Ectodermal cell (in vitro differentiated cells): ENCODE data around the gene LENG8.
"Not testable (repeated sequence)": the region's sequence is repeated elsewhere in the genome, so short reads cannot be mapped to it uniquely, and the experiment has no call there.

ENCODE experiments used
- H3K27ac ChIP-seq: 2 replicates; pipeline ENCODE4 v1.7.0; 2013; ENCODE audit warnings: mild to moderate bottlenecking, low read depth, low read length; ENCODE audit not compliant: insufficient read depth, poor library complexity, severe bottlenecking
- H3K27me3 ChIP-seq: 2 replicates; pipeline ENCODE4 v1.7.0; 2013; ENCODE audit warnings: mild to moderate bottlenecking, low read length; ENCODE audit not compliant: insufficient read depth, control insufficient read depth, poor library complexity, severe bottlenecking
- H3K36me3 ChIP-seq: one replicate; pipeline ENCODE4 v1.7.0; 2013; ENCODE audit warnings: low read length; ENCODE audit not compliant: control insufficient read depth, insufficient read depth
- H3K4me1 ChIP-seq: one replicate; pipeline ENCODE4 v1.7.0; 2013; ENCODE audit warnings: low read length; ENCODE audit not compliant: control insufficient read depth, insufficient read depth
- H3K4me3 ChIP-seq: 2 replicates; pipeline ENCODE4 v1.7.0; 2013; ENCODE audit warnings: low read depth, low read length, control low read depth; ENCODE audit not compliant: insufficient read depth
- H3K9me3 ChIP-seq: 2 replicates; pipeline ENCODE4 v1.7.0; 2013; ENCODE audit warnings: mild to moderate bottlenecking, low read length, moderate library complexity; ENCODE audit not compliant: control insufficient read depth
- WGBS, 2 experiments: methylation state at CpG; one replicate each; pipeline ENCODE4 v1.1.7; 2013; ENCODE audit warnings: missing lambda C conversion rate in 2 of 2; 5-methylcytosine and 5-hydroxymethylcytosine counted together

Gene LENG8

GRCh38 chr19:54498451-54498772 is 49.4 kb downstream of the LENG8 start:
- not testable (repeated sequence) for H3K27me3 ChIP-seq, H3K27ac ChIP-seq, H3K4me3 ChIP-seq, H3K36me3 ChIP-seq, H3K4me1 ChIP-seq, H3K9me3 ChIP-seq
- 73 to 75% methylated on average over 7 to 8 of the region's 9 CpGs for whole genome bisulfite sequencing, 2 experiments

- WGBS, 2 experiments: 72 to 77% methylated on average over 14 of the region's 14 CpGs
- Histone ChIP-seq H3K27ac (no peak within 1 kb of the TSS), H3K9me3 (peaks cover 6% of the 10 kb centered on the region)
These were observed 53.6 kb downstream of the LENG8 start, which contains the start of gene LAIR2 for GRCh38 chr19:54502518-54503048. Gene LAIR2, plus strand, starts transcription at chr19:54502831. Its CDS starts 88 bp downstream, at chr19:54502919.

GRCh38 chr19:54505542-54505941 is 56.5 kb downstream of the LENG8 start:
- not testable (repeated sequence) for H3K9me3 ChIP-seq, H3K4me1 ChIP-seq

More at GRCh38 chr19:54502518-54503048, 53.6 kb downstream of the LENG8 start, which contains the start of gene LAIR2:
- no peak within 1 kb of the TSS for H3K4me3 ChIP-seq
- H3K36me3 ChIP-seq: no peaks in the 10 kb centered on the region
- no peaks in the 10 kb centered on the region for H3K27me3 ChIP-seq
- H3K4me1 ChIP-seq: no peaks in the 10 kb centered on the region

GRCh38 chr19:54506079-54506478 is 57.1 kb downstream of the LENG8 start:
- Histone ChIP-seq H3K36me3 (no peaks in the 10 kb centered on the region), H3K9me3 (peaks cover 6% of the 10 kb centered on the region), H3K4me1 (no peaks in the 10 kb centered on the region), H3K27me3 (no peaks in the 10 kb centered on the region), H3K4me3 (no peak overlapping the region), H3K27ac (no peak overlapping the region)
- 68 to 69% methylated on average over 9 to 10 of the region's 10 CpGs for WGBS, 2 experiments

More at GRCh38 chr19:54505542-54505941, 56.5 kb downstream of the LENG8 start:
- not testable (repeated sequence) for H3K36me3 ChIP-seq, H3K27me3 ChIP-seq, H3K4me3 ChIP-seq, H3K27ac ChIP-seq
- WGBS, 2 experiments: 81 to 92% methylated on average over 3 to 4 of the region's 4 CpGs

GRCh38 chr19:54507038-54507717 is 58.2 kb downstream of the LENG8 start:
- not testable (repeated sequence) for H3K27me3 ChIP-seq, H3K4me1 ChIP-seq, H3K9me3 ChIP-seq, H3K4me3 ChIP-seq, H3K27ac ChIP-seq, H3K36me3 ChIP-seq
- WGBS, 2 experiments: 75 to 81% methylated on average over 9 of the region's 15 CpGs

GRCh38 chr19:54507824-54508223 is 58.8 kb downstream of the LENG8 start:
- Histone ChIP-seq H3K4me3 (no peak overlapping the region), H3K9me3 (peaks cover 6% of the 10 kb centered on the region), H3K27me3 (no peaks in the 10 kb centered on the region), H3K27ac (no peak overlapping the region), H3K4me1 (no peaks in the 10 kb centered on the region), H3K36me3 (no peaks in the 10 kb centered on the region)
- WGBS, 2 experiments: 77 to 80% methylated on average over 12 of the region's 12 CpGs

- H3K9me3 ChIP-seq, H3K27me3 ChIP-seq, H3K4me3 ChIP-seq, H3K27ac ChIP-seq, H3K4me1 ChIP-seq, H3K36me3 ChIP-seq: not testable (repeated sequence)
- 84 to 96% methylated on average over 2 of the region's 3 CpGs for WGBS, 2 experiments
These were observed 59.5 kb downstream of the LENG8 start for GRCh38 chr19:54508487-54508886.

- not testable (repeated sequence) for H3K27ac ChIP-seq
- WGBS, 2 experiments: 76 to 82% methylated on average over 6 of the region's 21 CpGs
These were observed 60.4 kb downstream of the LENG8 start for GRCh38 chr19:54509200-54509940.

More at GRCh38 chr19:54509200-54509940, 60.4 kb downstream of the LENG8 start:
- H3K9me3 ChIP-seq, H3K4me1 ChIP-seq, H3K4me3 ChIP-seq, H3K36me3 ChIP-seq, H3K27me3 ChIP-seq: not testable (repeated sequence)
